ENCODE data around the gene CYB5R4. TPM values are rescaled to one million over a fixed set of nuclear protein-coding genes. Genes with fewer than 3 reads are reported as not detected.

CYB5R4 gene
- total RNA-seq, 1 donor from 2014 or later: 13.0 TPM

DNA sequence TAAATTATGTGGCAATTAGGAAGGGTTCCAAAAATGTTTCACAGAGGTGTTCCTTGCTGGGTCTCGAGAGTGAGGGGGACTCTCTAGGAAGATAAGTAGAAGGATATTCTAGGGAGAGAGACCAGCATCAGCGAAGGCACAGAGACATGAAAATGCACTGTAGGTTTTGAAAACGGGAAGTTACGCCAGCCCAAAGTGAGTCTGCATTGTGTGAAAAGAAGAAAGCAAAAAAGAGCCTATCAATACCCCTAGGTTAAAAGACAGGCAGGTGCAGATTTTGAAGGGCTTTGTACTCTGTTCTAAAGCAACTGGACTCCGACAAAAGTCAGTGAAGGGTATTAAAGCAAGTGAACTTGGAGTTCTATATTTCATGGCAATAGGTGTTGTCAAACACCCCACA is 148.4 kb downstream of the CYB5R4 start:
- Mint-ChIP-seq H3K27ac (ENCODE audit: unreplicated experiment) (no peak overlapping the region), H3K36me3 (ENCODE audit: low read depth) (no peaks in the 10 kb centered on the region), H3K4me3 (ENCODE audit: unreplicated experiment) (no peak overlapping the region), H3K27me3 (ENCODE audit: low read depth) (peaks cover 9% of the 10 kb centered on the region), H3K4me1 (ENCODE audit: low read depth) (no peaks in the 10 kb centered on the region), H3K9me3 (ENCODE audit: low read depth) (no peaks in the 10 kb centered on the region)
- no peak for DNase-seq (ENCODE audit: low spot score)
- TF ChIP-seq, protein P1, sequence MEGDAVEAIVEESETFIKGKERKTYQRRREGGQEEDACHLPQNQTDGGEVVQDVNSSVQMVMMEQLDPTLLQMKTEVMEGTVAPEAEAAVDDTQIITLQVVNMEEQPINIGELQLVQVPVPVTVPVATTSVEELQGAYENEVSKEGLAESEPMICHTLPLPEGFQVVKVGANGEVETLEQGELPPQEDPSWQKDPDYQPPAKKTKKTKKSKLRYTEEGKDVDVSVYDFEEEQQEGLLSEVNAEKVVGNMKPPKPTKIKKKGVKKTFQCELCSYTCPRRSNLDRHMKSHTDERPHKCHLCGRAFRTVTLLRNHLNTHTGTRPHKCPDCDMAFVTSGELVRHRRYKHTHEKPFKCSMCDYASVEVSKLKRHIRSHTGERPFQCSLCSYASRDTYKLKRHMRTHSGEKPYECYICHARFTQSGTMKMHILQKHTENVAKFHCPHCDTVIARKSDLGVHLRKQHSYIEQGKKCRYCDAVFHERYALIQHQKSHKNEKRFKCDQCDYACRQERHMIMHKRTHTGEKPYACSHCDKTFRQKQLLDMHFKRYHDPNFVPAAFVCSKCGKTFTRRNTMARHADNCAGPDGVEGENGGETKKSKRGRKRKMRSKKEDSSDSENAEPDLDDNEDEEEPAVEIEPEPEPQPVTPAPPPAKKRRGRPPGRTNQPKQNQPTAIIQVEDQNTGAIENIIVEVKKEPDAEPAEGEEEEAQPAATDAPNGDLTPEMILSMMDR (IDR thresholded peaks at IDR 0.05): no peak

DNA sequence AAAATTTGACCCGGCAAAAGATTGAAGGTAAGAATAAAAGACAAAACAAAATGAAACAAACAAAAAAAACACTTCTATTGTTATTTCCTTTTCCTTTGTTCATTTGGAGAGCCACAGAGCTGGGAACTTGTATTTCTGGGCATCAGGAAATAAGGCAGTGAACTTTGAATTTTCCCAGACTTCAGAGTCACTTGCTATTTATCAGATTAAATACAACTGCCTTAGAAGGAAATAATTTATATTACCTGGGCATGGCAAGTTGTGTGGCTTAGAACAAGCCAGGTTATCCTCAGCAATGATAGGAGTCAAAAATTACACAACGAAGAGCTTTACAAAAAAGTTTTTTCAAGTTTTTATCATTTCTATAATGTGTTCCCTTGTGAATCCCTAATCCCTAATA is 153.9 kb downstream of the CYB5R4 start:
- no peak for DNase-seq (ENCODE audit: low spot score)
- TF ChIP-seq, protein P1 (IDR thresholded peaks at IDR 0.05): no peak
- Mint-ChIP-seq H3K4me3 (ENCODE audit: unreplicated experiment) (no peak overlapping the region), H3K27ac (ENCODE audit: unreplicated experiment) (no peak overlapping the region), H3K4me1 (ENCODE audit: low read depth) (peaks cover 2% of the 10 kb centered on the region), H3K36me3 (ENCODE audit: low read depth) (no peaks in the 10 kb centered on the region), H3K9me3 (ENCODE audit: low read depth) (no peaks in the 10 kb centered on the region), H3K27me3 (ENCODE audit: low read depth) (peaks cover 8% of the 10 kb centered on the region)

DNA sequence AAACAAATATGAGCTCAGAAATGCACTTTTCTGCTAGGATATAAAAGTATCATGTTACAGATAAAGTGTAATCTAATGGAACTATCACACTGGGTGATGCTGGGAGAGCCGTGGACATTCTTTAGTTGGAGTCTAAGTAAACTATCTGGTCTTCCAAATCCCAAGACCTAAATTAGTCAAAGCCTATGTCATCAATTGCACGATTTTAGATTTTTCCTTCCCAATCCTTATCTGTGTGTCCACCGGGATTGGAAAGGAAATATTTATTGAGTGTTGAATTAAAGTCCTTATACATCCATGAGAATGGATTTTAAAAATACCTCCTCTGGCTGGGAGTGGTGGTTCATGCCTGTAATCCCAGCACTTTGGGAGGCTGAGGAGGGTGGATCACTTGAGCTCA is 154.4 kb downstream of the CYB5R4 start:
- TF ChIP-seq, protein P1 (IDR thresholded peaks at IDR 0.05): no peak
- Mint-ChIP-seq H3K27me3 (ENCODE audit: low read depth) (peaks cover 12% of the 10 kb centered on the region), H3K4me3 (ENCODE audit: unreplicated experiment) (no peak overlapping the region), H3K36me3 (ENCODE audit: low read depth) (no peaks in the 10 kb centered on the region), H3K9me3 (ENCODE audit: low read depth) (no peaks in the 10 kb centered on the region), H3K27ac (ENCODE audit: unreplicated experiment) (no peak overlapping the region), H3K4me1 (ENCODE audit: low read depth) (peaks cover 2% of the 10 kb centered on the region)
- DNase-seq (ENCODE audit: low spot score): no peak

DNA sequence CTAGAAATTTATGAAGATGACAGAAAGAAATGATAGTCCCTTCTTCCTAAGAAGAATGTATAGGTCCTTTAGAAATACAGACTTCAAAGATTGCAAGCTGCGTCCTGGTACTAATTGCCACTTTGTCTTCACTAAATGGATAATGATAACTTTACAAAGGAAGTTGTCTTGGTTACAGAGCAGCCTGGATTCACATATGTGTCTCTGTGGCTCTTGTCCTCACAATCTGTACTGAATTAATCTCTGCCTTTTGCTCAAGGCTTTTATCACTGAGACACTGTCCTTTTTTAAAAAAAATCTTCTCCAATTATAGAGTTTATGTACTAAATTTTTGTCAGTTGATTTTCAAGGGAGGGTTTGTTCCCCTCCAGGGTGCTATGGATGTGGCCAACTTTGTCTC is 156.5 kb downstream of the CYB5R4 start:
- DNase-seq (ENCODE audit: low spot score): no peak
- peaks cover 2% of the 10 kb centered on the region for H3K4me1 Mint-ChIP-seq (ENCODE audit: low read depth)
- TF ChIP-seq, protein P1 (IDR thresholded peaks at IDR 0.05): no peak
- no peak overlapping the region for H3K4me3 Mint-ChIP-seq (ENCODE audit: unreplicated experiment)
- no peak overlapping the region for H3K27ac Mint-ChIP-seq (ENCODE audit: unreplicated experiment)
- H3K9me3 Mint-ChIP-seq (ENCODE audit: low read depth): no peaks in the 10 kb centered on the region
- peaks cover 11% of the 10 kb centered on the region for H3K27me3 Mint-ChIP-seq (ENCODE audit: low read depth)
- H3K36me3 Mint-ChIP-seq (ENCODE audit: low read depth): no peaks in the 10 kb centered on the region

Other genes with a start within 250 kb of the CYB5R4 start
- gene SNAP91, start 150.6 kb upstream of the CYB5R4 start, total RNA-seq: 0.15 to 0.23 TPM (median 0.20 TPM) in 3 replicates
- gene RIPPLY2, start 6.3 kb upstream of the CYB5R4 start, total RNA-seq: not detected in 3 replicates
- 17.6 to 47.0 TPM (median 19.5 TPM) in 3 replicates for gene MRAP2, start 174.1 kb downstream of the CYB5R4 start, total RNA-seq